ENCODE results near the gene SMIM43.

Gene SMIM43

DNA sequence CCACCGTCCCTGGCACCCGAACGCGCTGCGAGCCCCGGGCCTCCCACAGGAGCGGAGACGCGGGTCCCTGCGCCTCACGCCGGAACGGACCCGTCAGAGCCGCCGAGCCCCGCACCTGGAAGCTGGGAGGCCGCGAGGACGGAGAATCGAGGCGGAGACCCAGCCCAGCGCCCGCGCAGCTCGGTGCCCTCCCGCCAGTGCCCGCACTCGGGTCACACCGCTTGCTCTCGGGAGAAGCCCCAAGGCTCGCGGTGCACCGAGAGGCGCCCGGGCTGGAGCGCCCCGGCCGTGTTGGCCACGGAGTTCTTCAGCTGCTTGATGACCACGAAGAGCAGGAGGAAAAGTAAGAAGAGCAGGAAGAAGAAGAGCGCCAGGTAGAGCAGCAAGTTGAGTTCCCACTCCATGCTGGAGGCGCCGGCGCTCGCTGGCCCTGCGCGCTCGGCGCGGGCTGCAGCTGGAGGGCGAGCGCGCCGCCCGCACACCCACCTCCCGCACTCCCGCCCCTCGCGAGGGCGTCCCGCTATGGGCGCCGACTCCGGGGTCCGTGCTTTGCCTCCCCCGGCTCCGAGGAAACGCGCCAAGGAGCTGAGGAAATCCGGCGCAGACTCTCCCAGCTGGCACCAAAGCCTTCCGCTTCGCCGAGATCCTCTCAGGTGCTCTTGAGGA lies at the start of gene SMIM43:
Gene SMIM43, minus strand, starts transcription at position 463 of the 666 bp plus-strand sequence. Its CDS starts 59 bp downstream, at position 404.
- DNase-seq (ENCODE audit: insufficient read length, low spot score) (no peak), FAIRE-seq (no peak)

DNA sequence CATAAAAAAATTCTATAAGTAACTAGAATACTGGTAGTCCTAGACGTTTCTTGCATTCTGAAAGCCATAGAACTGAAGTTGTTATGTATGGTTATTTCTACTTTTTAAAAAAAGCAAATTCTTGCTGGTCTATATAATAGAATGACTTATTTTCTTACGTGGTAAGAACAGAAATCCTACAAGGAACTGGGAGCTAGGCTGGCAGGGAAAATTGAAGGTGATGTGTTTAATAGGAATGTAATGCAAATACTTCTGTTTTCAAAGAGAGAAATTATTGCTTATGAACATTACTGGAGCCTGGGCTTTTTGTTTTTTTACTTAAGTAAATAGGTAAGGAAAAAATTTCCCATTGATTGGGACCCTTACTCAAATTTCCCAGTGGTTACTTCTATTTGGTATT lies 49.8 kb upstream of the SMIM43 start:
- FAIRE-seq = no peak

DNA sequence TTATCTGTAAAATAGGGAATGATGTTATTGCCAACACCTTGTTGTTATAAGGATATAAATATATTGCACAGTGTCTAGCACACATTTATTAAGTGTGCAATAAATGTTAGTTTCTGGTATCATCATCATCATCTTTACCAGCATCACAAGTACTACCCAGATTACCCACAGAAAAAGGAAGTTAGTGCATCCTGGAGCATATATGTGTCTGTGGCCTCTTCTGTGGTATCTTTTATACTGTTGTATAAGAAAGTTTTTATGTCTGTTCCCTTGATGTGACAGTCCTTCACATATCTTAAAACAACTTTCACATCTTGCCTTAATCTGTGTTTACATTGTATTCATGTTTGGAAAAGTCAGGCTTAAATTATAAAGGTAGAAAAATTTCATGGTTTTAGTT lies 46.2 kb upstream of the SMIM43 start:
- DNase-seq (ENCODE audit: insufficient read length, low spot score) = no peak
- FAIRE-seq = no peak

More for the DNA sequence above, 49.8 kb upstream of the SMIM43 start:
- DNase-seq (ENCODE audit: insufficient read length, low spot score) = no peak

DNA sequence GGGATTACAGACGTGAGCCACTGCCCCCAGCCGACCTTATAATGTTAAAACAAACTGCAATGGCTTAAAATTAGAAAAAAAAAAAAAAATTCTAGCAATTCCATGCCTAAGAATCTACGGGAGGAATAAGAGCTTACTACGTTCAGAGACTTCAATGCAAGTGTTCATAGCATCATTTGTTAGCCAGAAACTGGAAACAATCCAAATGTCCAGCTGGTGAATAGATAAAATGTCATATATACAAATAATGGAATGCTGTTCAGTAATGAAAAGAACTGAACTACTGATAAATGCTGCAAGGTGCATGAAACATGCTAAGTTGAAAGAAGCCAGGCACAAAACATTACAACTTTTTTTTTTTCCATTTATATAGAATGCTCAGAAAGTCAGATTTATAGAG lies 41.4 kb upstream of the SMIM43 start:
- FAIRE-seq (no peak), DNase-seq (ENCODE audit: insufficient read length, low spot score) (no peak)

GRCh38 chr4:121801715-121802075 lies 36.7 kb upstream of the SMIM43 start:
- DNase-seq (ENCODE audit: insufficient read length, low spot score) (no peak), FAIRE-seq (peak; percentile 75)

DNA sequence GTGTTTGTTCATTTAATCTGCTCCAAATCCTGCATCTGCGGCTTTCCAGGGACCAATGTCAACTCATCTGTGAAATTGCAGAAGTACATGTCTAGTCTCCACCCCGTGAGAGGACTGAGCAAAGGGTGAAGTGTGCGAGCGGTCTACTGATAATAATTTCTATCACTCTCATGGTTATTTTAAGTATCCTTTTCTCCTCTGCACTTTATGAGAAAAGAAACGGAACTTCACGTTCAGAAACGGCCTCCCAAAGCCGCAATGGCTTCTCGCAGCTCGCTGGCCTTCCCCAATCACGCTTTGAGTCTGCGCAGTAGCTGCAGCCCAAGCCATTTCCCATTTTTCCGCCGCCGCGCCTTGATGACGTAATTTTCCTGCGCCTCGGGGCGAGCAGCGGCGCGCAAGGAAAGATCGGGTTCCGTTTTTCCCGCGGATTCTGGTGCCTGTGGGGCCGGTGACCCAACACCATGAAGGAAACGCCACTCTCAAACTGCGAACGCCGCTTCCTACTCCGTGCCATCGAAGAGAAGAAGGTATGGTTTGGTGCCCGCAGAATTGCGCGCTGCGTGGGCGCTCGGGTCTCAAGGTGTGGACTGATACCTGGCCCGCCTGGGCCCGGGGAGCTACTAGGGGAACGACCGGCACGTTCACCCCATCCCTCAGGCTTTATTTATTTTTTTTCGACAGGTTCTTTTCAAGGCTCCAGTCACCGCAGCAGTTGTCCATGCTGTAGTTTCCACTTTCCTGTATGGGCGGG lies 36.2 kb upstream of the SMIM43 start, which contains the start of gene EXOSC9:
Gene EXOSC9, plus strand, starts transcription at position 363 of the 754 bp plus-strand sequence. Its CDS starts 102 bp downstream, at position 465.
- FAIRE-seq (peak; percentile 99), DNase-seq (ENCODE audit: insufficient read length, low spot score) (peak; percentile 51)

- FAIRE-seq (no peak), DNase-seq (ENCODE audit: insufficient read length, low spot score) (no peak)
These were observed 35.6 kb upstream of the SMIM43 start for GRCh38 chr4:121800638-121800960.

DNA sequence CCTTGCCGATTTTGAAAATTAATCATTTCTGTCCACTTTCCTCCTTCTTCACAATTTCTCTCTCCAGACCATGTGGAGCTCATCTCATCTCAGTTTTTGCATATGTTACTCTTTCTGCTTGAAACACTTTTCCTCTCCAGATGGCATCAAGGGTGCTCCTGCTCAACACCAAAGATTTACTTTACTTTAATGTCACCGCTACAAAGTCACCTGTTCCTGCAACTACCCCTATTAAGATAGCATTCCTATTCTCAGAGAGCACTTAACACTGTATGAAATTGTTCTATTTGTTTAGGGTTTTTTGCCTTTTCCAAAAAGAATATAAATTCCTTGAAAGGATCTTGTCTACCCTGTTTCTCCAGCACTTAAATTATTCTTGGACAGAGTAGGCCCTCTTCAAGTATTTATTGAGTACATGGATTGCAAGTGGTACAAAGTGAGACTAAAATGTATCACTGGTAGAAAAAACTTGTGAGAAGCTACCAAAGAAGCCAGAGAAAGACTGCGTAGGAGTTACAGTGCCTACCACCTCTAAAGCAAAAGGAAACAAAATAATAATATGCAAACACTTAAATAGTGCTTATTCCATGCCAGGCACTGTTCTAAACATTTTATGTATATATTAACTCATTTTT lies 35.0 kb upstream of the SMIM43 start:
- DNase-seq (ENCODE audit: insufficient read length, low spot score) (no peak), FAIRE-seq (no peak)

GRCh38 chr4:121799208-121799823 lies 34.4 kb upstream of the SMIM43 start:
- DNase-seq (ENCODE audit: insufficient read length, low spot score) (no peak), FAIRE-seq (peak; percentile 57)

DNA sequence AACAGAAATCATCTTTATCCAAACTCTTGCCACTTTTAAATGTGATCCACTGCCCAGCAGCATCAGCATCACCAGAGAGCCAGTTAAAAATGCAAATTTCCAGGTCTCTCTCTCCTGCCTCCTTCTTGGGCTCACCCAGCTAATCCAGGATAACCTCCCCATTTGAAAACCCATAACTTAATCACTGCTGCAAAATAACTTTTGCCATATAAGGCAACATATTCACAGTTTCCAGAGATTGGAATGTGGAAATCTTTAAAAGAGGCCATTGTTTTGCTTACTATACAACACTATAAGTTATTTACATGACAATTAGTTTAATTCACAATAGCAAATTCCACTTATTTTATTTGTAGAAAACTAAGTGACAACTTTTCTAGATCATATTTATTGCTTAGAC lies 31.3 kb upstream of the SMIM43 start:
- FAIRE-seq (no peak), DNase-seq (ENCODE audit: insufficient read length, low spot score) (no peak)

GRCh38 chr4:121794505-121795188 lies 29.7 kb upstream of the SMIM43 start:
- FAIRE-seq (no peak), DNase-seq (ENCODE audit: insufficient read length, low spot score) (no peak)

GRCh38 chr4:121792966-121793365 lies 28.0 kb upstream of the SMIM43 start:
- FAIRE-seq = no peak
- DNase-seq (ENCODE audit: insufficient read length, low spot score) = no peak

- FAIRE-seq (no peak), DNase-seq (ENCODE audit: insufficient read length, low spot score) (no peak)
These were observed 26.5 kb upstream of the SMIM43 start for GRCh38 chr4:121791481-121791880.

GRCh38 chr4:121790976-121791375 lies 26.0 kb upstream of the SMIM43 start:
- FAIRE-seq (no peak), DNase-seq (ENCODE audit: insufficient read length, low spot score) (no peak)

GRCh38 chr4:121789960-121790829 lies 25.2 kb upstream of the SMIM43 start:
- FAIRE-seq = no peak
- DNase-seq (ENCODE audit: insufficient read length, low spot score) = no peak

DNA sequence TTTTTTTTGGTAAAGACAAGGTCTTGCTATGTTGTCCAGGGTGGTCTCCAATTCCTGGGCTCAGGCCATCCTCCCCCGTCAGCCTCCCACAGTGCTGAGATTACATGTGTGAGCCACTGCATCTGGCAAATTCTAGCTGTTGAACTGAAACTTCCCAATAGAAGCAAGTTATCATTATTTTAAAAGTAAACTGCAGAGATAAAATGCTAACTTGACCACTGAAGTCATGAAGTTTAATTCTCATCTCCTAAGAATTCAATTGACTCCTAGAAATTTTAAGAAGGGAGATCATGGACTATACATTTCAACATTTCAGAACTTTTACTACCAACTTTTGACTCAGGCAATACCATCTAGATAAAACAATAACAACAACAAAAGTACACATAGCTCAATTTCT lies 24.5 kb upstream of the SMIM43 start:
- FAIRE-seq (no peak), DNase-seq (ENCODE audit: insufficient read length, low spot score) (no peak)

DNA sequence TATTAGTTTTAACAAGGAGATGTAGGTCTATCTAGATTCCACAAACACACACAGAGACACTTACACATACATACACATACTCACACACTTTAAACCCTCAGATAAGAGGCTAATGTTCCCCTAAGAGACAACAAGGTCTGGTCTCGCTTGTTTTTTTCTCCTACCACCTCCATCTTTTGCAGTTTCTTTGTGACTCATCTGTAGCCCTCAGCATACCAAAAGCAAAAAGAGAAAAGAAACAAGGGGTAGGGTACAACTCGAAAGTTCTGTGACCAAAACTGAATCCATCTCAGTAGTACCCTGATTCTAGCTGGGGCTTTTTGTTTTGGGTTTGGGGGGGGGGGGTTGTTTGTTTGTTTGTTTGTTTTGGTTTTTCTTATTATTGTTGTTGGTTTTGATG lies 23.9 kb upstream of the SMIM43 start:
- FAIRE-seq = peak; percentile 31
- no peak for DNase-seq (ENCODE audit: insufficient read length, low spot score)

DNA sequence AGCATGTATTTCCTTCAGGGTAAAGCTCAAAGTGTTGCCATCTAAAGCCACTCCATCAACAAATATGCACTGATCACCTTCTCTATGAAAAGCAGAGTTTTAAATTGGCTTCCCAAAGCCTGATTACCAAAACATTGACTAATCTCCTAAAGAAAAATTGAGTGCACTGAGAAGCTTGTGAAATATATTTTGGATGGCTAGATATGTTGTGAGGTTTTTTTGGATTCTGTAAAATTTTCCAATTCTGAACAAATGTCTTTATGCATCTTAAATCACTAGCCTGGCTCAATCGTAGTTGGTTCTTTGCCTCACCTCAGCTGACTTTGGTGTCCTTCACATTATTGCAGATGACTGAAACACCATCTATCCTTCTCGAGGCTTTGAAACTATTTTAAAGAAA lies 21.3 kb upstream of the SMIM43 start:
- DNase-seq (ENCODE audit: insufficient read length, low spot score) (no peak), FAIRE-seq (no peak)

GRCh38 chr4:121785479-121785878 lies 20.5 kb upstream of the SMIM43 start:
- DNase-seq (ENCODE audit: insufficient read length, low spot score) (no peak), FAIRE-seq (no peak)

DNA sequence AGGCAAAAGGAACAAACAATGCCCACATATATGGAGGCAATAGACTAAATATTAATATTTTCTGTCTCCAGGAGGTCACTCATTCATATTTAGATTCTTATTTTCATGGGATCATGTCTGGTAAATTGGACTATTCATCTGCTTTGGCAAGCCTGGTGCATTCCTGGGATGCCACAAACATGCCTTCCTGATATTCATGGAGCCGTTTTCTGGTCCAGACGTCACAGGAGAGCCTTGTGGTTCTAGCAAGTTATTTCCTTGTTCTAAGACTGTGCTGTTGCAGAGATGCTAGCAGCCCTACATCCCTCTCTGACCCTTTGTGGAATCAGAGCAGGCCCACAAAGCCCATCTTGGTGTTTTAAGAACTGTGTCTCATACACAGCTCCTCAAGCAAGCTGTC lies 20.0 kb upstream of the SMIM43 start:
- FAIRE-seq = no peak
- DNase-seq (ENCODE audit: insufficient read length, low spot score) = no peak
